ENCODE results near the gene SOX11.
A peak's percentile ranks its signal among the peaks of the same experiment; 100 is the strongest.
"Not testable (repeated sequence)": the region's sequence is repeated elsewhere in the genome, so short reads cannot be mapped to it uniquely, and the experiment has no call there.

Gene SOX11

GRCh38 chr2:5691985-5692529 is at the start of gene SOX11:
Gene SOX11, plus strand, starts transcription at chr2:5692384. Its CDS starts 338 bp downstream, at chr2:5692722.
- DNase-seq: peak; percentile 91

- not testable (repeated sequence) for DNase-seq
Measured at GRCh38 chr2:5652734-5653133, 39.5 kb upstream of the SOX11 start.

- DNase-seq: not testable (repeated sequence)
Measured at GRCh38 chr2:5653756-5654155, 38.4 kb upstream of the SOX11 start.

- no peak for DNase-seq
Measured at GRCh38 chr2:5657231-5657630, 35.0 kb upstream of the SOX11 start.

GRCh38 chr2:5660591-5660990 is 31.6 kb upstream of the SOX11 start:
- no peak for DNase-seq

- DNase-seq: no peak
Measured at GRCh38 chr2:5661362-5661761, 30.8 kb upstream of the SOX11 start.

GRCh38 chr2:5664278-5664681 is 27.9 kb upstream of the SOX11 start:
- DNase-seq: no peak

- DNase-seq: no peak
Measured at GRCh38 chr2:5665066-5665465, 27.1 kb upstream of the SOX11 start.

GRCh38 chr2:5666798-5667197 is 25.4 kb upstream of the SOX11 start:
- DNase-seq: no peak

- not testable (repeated sequence) for DNase-seq
Measured at GRCh38 chr2:5667655-5668054, 24.5 kb upstream of the SOX11 start.

- DNase-seq: no peak
Measured at GRCh38 chr2:5668682-5669250, 23.4 kb upstream of the SOX11 start.

GRCh38 chr2:5672749-5673144 is 19.4 kb upstream of the SOX11 start:
- no peak for DNase-seq

- DNase-seq: no peak
Measured at GRCh38 chr2:5673145-5674025, 18.8 kb upstream of the SOX11 start.

- no peak for DNase-seq
Measured at GRCh38 chr2:5674026-5674340, 18.2 kb upstream of the SOX11 start.

GRCh38 chr2:5677133-5677532 is 15.1 kb upstream of the SOX11 start:
- no peak for DNase-seq

GRCh38 chr2:5683471-5683870 is 8.7 kb upstream of the SOX11 start:
- DNase-seq: no peak

GRCh38 chr2:5685225-5685624 is 7.0 kb upstream of the SOX11 start:
- DNase-seq: no peak

GRCh38 chr2:5686068-5686467 is 6.1 kb upstream of the SOX11 start:
- no peak for DNase-seq

- no peak for DNase-seq
Measured at GRCh38 chr2:5686536-5686935, 5.6 kb upstream of the SOX11 start.

GRCh38 chr2:5689750-5690149 is 2.4 kb upstream of the SOX11 start:
- no peak for DNase-seq

- DNase-seq: no peak
Measured at GRCh38 chr2:5690286-5690685, 1.9 kb upstream of the SOX11 start.

- no peak for DNase-seq
Measured at GRCh38 chr2:5690718-5691220, 1.4 kb upstream of the SOX11 start.

GRCh38 chr2:5691221-5691984 is 781 bp upstream of the SOX11 start:
- peak; percentile 45 for DNase-seq
